IPS-18a (cell line): Measurements from ENCODE around the gene PRR23A.
"Not testable (repeated sequence)": the region's sequence is repeated elsewhere in the genome, so short reads cannot be mapped to it uniquely, and the experiment has no call there.

ENCODE experiments used
- H3K27ac ChIP-seq: one replicate; pipeline ENCODE4 v1.5.1; 2013; ENCODE audit warnings: low read length
- H3K27me3 ChIP-seq: one replicate; pipeline ENCODE4 v1.6.1; 2013; ENCODE audit warnings: mild to moderate bottlenecking, low read length; ENCODE audit not compliant: control insufficient read depth, insufficient read depth
- H3K36me3 ChIP-seq: one replicate; pipeline ENCODE4 v1.6.1; 2013; ENCODE audit warnings: low read depth, low read length; ENCODE audit not compliant: control insufficient read depth
- H3K4me1 ChIP-seq: one replicate; pipeline ENCODE4 v1.6.1; 2013; ENCODE audit warnings: low read depth, low read length; ENCODE audit not compliant: control insufficient read depth
- H3K4me3 ChIP-seq: one replicate; pipeline ENCODE4 v1.5.1; 2013; ENCODE audit warnings: low read length
- H3K9ac ChIP-seq: one replicate; pipeline ENCODE4 v1.6.1; 2013; ENCODE audit warnings: mild to moderate bottlenecking, low read length, moderate library complexity
- H3K9me3 ChIP-seq: one replicate; pipeline ENCODE4 v1.6.1; 2013; ENCODE audit warnings: low read depth, low read length; ENCODE audit not compliant: control insufficient read depth

PRR23A gene

DNA sequence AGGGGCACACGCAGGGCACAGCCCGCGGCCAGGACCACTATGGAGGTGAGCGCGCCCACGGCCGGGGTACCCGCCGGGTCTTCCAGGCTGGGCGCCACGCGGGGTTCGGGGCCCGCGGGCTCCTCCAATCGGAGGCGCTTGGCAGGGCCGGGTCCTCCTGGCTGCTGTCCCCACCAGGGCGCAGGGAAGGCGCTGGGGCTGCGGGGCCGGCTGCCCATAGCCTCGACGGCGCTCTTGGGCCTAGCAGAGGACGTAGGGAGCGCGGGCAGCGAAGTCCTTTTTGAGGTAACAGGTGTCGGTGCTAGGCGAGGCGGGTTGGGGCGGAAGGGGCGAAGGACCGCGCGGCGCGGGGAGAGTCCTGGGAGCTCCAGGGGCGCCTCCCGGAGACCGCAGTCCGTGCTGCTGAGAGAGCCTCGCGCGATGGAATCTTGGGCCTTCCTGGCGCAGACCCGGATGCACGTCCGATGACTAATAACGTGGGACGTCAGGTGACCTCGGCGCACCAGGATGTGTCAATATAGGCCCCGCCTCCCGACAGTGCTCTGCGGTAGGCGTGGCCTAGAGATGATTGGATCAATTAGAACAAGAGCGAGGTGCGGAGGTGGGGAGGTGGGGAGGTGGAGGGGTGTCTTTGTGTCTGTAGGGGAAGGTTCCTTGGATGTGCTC lies at the start of gene PRR23A:
PRR23A (minus strand) TSS at position 218 of the 666 bp plus-strand sequence; CDS start at position 218, 0 bp downstream.
- Histone ChIP-seq H3K27me3 (no peaks in the 10 kb centered on the region), H3K9ac (no peak within 1 kb of the TSS), H3K36me3 (no peaks in the 10 kb centered on the region), H3K9me3 (no peaks in the 10 kb centered on the region), H3K27ac (no peak within 1 kb of the TSS), H3K4me1 (no peaks in the 10 kb centered on the region), H3K4me3 (no peak within 1 kb of the TSS)

DNA sequence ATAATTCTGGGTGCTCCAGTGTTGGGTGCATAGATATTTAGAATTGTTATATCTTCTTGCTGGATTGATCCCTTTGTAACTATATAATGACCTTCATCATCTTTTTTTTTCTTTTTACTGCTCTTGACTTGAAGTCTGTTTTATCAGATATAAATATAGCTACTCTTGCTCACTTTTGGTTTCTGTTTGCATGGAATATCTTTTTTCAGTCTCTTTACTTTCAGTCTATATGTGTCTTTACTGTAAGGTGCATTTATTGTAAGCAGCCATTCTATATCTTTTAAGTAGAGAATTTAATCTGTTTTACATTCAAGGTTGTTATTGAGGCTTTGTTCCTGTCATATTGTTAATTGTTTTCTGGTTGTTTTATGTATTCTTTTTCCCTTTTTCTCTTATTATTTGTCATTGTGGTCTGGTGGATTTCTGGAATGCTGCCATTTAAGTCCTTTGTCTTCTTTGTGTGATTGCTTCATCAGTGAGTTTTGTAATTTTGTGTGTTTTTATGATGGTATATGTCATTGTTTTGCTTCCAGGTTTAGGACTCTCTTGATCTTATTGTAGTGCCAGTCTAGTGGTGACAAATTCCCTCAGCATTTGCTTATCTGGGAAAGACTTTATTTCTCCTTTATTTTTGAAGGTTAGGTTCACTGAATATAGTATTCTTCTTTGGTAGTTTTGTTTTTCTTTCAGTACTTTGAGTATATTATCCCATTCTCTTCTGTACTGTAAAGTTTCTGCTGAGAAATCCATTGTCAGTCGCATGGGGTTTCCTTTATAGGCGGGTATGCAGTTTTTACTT lies 46.9 kb upstream of the PRR23A start:
- Histone ChIP-seq H3K36me3 (no peaks in the 10 kb centered on the region), H3K9ac (no peak overlapping the region), H3K4me3 (no peak overlapping the region), H3K27me3 (no peaks in the 10 kb centered on the region), H3K9me3 (no peaks in the 10 kb centered on the region), H3K4me1 (no peaks in the 10 kb centered on the region), H3K27ac (no peak overlapping the region)

DNA sequence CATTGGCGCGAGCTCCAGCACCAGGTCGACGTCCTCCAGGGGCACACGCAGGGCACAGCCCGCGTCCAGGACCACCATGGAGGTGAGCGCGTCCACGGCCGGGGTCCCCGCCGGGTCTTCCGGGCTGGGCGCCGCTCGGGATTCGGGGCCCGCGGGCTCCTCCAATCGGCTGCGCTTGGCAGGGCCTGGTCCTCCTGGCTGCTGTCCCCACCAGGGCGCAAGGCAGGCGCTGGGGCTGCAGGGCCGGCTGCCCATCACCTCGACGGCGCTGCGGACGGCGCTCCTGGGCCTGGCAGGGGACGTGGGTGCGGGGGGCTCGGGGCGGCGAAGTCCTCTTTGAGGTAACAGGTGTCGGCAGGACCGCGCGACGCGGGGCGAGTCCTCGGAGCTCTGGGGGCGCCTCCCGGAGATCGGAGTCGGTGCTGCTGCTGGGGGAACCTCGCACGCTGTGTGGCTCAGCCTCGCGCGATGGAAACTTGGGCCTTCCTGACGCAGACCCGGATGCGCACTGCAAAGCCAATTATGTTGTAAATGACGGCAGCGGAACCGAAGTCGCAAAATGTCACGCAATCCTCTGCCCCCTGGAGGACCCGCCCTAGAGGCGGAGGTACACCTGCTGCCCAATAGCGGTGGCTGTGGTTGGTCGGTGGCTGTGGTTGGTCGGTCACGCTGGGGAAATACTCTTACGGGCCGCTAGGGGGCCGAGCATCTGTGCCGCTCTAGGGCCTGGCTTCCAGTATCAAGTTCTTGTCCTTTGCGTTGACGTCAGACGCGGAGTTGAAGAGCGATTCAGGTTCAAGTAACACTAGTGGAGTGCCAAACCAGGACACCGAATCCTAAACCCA lies 38.5 kb upstream of the PRR23A start, which contains the start of gene PRR23C:
PRR23C (minus strand) TSS at position 527 of the 845 bp plus-strand sequence; CDS start at position 255, 272 bp downstream.
- Histone ChIP-seq H3K36me3 (no peaks in the 10 kb centered on the region), H3K27ac (no peak within 1 kb of the TSS), H3K27me3 (no peaks in the 10 kb centered on the region), H3K4me3 (no peak within 1 kb of the TSS), H3K9me3 (no peaks in the 10 kb centered on the region), H3K9ac (no peak within 1 kb of the TSS), H3K4me1 (no peaks in the 10 kb centered on the region)

DNA sequence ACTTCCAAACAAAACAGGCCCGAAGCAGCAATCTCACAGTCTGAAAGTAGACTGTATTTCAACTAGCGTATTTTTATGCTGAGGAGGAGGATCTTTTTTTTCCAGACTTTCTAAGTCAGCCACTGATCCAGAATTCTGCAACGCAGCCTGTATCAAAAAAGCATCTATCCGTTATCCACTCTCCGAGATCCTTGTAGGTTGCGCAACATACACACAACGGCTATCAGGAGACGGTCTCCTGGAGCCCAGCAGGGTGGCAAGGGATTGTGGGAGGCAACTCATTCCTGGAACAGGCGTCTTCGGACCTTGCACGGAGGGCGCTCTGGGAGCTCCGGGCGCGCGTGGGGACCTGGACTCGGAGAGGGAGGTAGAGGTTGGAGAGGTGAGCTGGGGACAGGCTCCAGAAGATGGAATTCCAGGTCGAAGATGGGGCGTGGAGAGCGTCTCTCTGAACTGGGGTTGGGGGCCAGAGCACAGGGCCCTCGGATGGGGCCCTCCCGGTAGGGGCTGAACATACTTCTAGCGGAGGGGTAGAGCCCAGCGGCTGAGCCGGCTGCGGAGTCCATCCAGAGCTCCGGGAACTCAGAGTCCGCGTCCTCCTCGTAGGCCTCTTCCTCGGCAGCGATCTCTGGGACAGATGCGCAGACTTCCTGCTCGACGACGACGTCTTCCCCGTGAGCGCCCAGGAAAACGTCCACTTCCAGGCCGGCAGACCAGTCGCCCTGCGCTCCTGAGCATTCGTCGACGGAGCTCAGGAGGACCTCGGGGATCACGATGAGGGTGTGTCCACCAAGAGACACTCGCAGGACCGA lies 37.7 kb upstream of the PRR23A start:
- no peak overlapping the region for H3K4me3 ChIP-seq
- no peaks in the 10 kb centered on the region for H3K9me3 ChIP-seq
- H3K4me1 ChIP-seq = no peaks in the 10 kb centered on the region
- H3K36me3 ChIP-seq = no peaks in the 10 kb centered on the region
- no peak overlapping the region for H3K9ac ChIP-seq
- no peaks in the 10 kb centered on the region for H3K27me3 ChIP-seq
- no peak overlapping the region for H3K27ac ChIP-seq

DNA sequence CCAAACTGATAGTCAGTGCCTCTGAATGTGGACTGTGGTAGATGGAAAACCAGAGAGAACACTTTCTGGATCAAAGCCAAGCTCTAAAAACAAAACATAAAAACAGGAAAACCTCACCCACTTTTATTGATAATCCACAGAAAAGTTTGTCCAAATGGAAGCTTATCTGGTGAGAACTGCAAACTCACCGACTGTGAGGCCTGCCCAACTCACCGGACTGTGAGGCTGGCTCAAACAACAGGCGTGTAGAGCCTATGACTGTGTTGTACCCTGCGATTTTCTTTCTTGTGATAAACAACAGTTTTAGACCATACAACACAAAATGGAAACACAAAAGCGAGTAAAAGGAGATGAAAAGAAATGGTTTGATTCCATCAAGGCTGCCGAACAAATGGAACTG lies 31.4 kb upstream of the PRR23A start:
- Histone ChIP-seq H3K9me3 (no peaks in the 10 kb centered on the region), H3K4me3 (no peak overlapping the region), H3K9ac (no peak overlapping the region), H3K4me1 (no peaks in the 10 kb centered on the region), H3K27me3 (no peaks in the 10 kb centered on the region), H3K27ac (no peak overlapping the region), H3K36me3 (no peaks in the 10 kb centered on the region)

DNA sequence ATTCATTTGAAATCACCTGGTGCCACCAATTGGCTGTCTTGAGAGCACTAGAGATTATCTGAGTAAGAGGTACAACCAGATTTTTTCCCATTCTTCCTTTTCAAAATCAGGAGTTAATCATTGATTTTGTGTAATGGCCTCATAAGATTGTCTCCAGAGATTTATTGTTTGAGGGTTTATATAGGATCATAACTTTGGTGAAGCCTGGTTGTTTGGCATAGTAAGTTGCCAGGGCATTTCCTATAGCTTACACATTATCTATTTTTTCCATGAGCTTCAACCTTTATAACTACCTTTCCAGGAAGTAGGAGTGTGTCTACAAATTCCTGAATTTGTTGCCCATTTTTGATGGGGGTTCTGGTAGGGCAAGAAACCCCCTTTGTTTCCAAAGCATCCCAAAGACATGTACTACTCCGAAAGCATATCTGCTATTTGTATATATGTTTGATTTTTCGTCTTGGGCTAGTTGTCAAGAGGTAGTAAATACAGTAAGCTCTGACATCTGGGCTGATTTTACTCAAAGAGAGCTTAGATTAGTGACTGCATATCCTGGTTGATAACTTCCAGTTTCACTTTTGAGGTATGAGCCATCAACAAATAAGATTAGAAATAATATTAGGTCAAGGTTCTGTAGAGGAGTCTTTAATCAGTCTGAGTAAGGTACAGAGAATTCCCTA lies 26.4 kb upstream of the PRR23A start:
- H3K9ac ChIP-seq = no peak overlapping the region
- H3K27ac ChIP-seq = no peak overlapping the region
- H3K4me3 ChIP-seq = no peak overlapping the region
- peaks cover 6% of the 10 kb centered on the region for H3K9me3 ChIP-seq
- no peaks in the 10 kb centered on the region for H3K4me1 ChIP-seq
- H3K27me3 ChIP-seq = no peaks in the 10 kb centered on the region
- H3K36me3 ChIP-seq = no peaks in the 10 kb centered on the region

- H3K27me3 ChIP-seq, H3K36me3 ChIP-seq, H3K27ac ChIP-seq, H3K9me3 ChIP-seq, H3K4me3 ChIP-seq, H3K4me1 ChIP-seq, H3K9ac ChIP-seq: not testable (repeated sequence)
Measured at GRCh38 chr3:139030576-139030975, 24.5 kb upstream of the PRR23A start.

DNA sequence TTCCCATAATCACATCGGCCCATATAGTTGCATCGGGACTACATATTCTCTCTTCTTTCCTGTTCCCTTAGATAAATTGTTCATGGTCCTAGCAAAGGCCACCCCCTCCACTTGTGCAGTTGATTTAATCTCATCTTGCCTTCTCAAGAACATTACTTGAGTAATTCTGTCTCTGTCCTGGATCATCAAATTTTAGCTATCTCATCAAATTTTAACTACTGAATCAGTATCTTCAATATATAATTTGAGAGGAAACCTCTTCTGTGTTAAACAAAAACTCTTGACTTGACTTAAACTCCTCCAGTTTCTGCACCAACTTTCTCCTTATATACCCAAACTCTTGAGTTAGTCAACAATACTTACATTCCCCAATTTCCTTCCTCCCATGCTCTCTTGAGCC lies 18.9 kb upstream of the PRR23A start:
- H3K27me3 ChIP-seq = no peaks in the 10 kb centered on the region
- no peak overlapping the region for H3K4me3 ChIP-seq
- no peak overlapping the region for H3K27ac ChIP-seq
- no peaks in the 10 kb centered on the region for H3K9me3 ChIP-seq
- H3K36me3 ChIP-seq = no peaks in the 10 kb centered on the region
- no peak overlapping the region for H3K9ac ChIP-seq
- H3K4me1 ChIP-seq = no peaks in the 10 kb centered on the region

DNA sequence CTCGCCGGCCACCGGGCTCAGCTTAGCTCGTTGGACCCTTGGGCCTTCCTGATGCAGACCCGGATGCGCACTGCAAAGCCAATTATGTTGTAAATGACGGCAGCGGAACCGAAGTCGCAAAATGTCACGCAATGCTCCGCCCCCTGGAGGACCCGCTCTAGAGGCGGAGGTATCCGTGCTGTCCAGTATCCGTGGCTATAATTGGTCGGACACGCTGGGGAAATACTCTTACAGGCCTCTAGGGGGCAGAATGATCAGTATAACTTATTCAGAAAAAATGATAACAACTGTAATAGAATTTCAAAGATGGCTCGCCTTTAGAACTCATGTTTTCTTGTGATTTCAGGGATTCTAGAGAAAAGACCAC lies 14.8 kb upstream of the PRR23A start, which contains the start of gene PRR23B:
PRR23B (minus strand) TSS at position 59 of the 367 bp plus-strand sequence. CDS start 265 bp downstream, outside the sequence.
- Histone ChIP-seq H3K4me3 (no peak within 1 kb of the TSS), H3K27me3 (no peaks in the 10 kb centered on the region), H3K36me3 (no peaks in the 10 kb centered on the region), H3K27ac (no peak within 1 kb of the TSS), H3K4me1 (no peaks in the 10 kb centered on the region), H3K9me3 (no peaks in the 10 kb centered on the region), H3K9ac (no peak within 1 kb of the TSS)

DNA sequence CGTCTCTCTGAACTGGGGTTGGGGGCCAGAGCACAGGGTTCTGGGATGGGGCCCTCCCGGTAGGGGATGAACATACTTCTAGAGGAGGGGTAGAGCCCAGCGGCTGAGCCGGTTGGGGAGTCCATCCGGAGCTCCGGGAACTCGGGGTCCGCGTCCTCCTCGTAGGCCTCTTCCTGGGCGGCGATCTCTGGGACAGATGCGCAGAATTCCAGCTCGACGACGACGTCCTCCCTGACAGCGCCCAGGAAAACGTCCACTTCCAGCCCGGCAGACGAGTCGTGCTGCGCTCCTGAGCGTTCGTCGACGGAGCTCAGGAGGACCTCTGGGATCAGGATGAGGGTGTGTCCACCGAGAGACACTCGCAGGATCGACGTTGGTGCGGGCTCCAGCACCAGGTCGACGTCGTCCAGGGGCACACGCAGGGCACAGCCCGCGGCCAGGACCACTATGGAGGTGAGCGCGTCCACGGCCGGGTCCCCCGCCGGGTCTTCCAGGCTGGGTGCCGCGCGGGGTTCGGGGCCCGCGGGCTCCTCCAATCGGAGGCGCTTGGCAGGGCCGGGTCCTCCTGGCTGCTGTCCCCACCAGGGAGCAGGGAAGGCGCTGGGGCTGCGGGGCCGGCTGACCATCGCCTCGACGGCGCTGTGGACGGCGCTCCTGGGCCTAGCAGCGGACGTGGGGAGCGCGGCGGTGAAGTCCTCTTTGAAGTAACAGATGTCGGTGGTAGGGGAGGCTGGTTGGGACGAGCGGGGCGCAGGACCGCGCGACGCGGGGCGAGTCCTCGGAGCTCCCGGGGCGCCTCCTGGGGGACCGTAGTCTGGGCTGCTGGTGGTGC lies 14.2 kb upstream of the PRR23A start:
- H3K9ac ChIP-seq = no peak overlapping the region
- H3K36me3 ChIP-seq = no peaks in the 10 kb centered on the region
- H3K4me3 ChIP-seq = no peak overlapping the region
- H3K4me1 ChIP-seq = no peaks in the 10 kb centered on the region
- H3K27ac ChIP-seq = no peak overlapping the region
- no peaks in the 10 kb centered on the region for H3K27me3 ChIP-seq
- H3K9me3 ChIP-seq = no peaks in the 10 kb centered on the region
